Measurements from ENCODE around the gene TIGAR.

The TIGAR gene, protein sequence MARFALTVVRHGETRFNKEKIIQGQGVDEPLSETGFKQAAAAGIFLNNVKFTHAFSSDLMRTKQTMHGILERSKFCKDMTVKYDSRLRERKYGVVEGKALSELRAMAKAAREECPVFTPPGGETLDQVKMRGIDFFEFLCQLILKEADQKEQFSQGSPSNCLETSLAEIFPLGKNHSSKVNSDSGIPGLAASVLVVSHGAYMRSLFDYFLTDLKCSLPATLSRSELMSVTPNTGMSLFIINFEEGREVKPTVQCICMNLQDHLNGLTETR

DNA sequence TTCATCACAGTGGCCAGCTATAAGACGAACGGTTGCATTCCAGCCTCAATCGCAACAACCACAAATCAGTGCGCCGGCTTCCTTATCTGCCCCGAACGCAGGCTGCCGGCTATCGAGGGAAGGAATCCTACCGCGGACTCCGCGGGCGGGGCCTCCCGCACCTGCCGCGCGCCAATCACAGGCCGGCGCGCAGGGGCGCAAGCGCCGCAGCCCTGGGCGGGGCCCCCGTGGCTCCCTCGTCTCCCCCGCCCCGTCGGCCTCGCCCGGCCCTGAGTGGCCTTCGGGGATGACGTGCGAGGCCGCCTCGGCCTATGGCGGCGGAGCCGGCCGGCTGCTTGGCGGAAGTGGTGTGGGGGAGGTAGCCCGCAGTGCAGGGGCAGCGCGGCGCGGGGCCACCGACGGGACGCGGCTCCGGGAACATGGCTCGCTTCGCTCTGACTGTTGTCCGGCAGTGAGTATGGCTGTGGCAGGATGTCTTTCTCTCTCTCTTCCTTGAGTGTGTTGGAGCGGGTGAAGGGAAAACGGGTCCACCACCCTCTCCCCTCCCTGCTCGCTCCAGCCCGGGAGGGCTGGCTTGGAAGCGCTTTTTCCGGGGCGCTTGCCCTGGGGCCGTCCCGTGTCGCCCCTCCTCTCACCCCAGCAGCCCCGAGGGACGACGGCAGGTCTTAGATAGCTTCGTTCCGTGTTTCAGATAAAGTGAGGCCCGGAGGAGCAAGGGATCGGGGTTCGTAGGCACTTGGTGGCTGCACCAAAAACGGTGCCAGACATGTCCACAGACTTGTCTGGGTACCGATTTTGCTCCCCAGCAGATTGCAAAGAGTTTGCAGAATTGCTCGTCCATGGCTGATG lies at the start of gene TIGAR:
Gene TIGAR, plus strand, starts transcription at position 361 of the 849 bp plus-strand sequence. Its CDS starts 59 bp downstream, at position 420.
- DNase-seq: peak; percentile 96

DNA sequence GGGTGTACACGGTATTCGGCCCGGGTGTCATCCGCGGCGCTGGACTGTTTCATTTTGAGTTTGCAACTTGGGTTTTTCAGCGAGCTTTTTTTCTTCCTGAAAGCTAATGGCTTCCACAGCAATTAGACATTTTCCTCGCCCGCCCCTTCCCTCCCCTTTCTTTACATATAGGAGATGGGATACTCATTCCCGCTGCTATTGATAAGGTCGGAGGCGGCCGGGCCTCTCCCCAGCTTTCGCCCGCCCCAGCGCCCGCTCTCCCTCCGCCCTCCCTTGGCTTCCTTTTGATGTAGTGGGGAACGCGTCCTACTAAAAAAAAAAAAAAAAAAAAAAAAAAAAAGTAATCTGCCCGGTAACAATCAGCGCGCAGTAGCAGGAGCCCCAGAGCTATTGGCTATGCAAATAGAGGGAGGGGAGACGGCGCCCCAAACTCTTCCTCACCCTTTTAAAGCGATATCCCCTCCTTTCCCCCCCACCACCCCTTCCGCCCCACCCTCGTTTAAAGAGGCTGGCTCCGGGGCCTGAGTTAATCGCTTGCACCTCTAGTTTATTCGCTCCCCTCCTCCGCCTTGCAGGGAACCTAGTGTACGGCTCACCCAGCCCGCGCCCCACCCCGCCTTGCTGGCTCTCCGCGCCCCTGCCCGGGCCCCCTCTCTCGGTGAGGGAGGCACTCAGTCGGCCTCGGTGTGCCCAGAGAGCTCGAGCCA lies 49.1 kb upstream of the TIGAR start:
- DNase-seq: peak; percentile 50

DNA sequence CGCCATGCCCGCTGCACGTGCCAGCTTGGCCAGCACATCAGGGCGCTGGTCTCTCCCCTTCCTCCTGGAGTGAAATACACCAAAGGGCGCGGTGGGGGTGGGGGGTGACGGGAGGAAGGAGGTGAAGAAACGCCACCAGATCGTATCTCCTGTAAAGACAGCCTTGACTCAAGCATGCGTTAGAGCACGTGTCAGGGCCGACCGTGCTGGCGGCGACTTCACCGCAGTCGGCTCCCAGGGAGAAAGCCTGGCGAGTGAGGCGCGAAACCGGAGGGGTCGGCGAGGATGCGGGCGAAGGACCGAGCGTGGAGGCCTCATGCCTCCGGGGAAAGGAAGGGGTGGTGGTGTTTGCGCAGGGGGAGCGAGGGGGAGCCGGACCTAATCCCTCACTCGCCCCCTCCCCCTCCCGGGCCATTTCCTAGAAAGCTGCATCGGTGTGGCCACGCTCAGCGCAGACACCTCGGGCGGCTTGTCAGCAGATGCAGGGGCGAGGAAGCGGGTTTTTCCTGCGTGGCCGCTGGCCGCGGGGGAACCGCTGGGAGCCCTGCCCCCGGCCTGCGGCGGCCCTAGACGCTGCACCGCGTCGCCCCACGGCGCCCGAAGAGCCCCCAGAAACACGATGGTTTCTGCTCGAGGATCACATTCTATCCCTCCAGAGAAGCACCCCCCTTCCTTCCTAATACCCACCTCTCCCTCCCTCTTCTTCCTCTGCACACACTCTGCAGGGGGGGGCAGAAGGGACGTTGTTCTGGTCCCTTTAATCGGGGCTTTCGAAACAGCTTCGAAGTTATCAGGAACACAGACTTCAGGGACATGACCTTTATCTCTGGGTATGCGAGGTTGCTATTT lies 48.4 kb upstream of the TIGAR start:
- no peak for DNase-seq

DNA sequence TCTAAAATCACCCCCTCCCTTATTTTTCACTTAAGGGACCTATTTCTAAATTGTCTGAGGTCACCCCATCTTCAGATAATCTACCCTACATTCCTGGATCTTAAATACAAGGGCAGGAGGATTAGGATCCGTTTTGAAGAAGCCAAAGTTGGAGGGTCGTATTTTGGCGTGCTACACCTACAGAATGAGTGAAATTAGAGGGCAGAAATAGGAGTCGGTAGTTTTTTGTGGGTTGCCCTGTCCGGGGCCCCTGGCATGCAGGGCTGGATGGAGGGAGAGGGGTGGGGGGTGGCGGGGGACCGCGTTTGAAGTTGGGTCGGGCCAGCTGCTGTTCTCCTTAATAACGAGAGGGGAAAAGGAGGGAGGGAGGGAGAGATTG lies 47.8 kb upstream of the TIGAR start:
- no peak for DNase-seq

DNA sequence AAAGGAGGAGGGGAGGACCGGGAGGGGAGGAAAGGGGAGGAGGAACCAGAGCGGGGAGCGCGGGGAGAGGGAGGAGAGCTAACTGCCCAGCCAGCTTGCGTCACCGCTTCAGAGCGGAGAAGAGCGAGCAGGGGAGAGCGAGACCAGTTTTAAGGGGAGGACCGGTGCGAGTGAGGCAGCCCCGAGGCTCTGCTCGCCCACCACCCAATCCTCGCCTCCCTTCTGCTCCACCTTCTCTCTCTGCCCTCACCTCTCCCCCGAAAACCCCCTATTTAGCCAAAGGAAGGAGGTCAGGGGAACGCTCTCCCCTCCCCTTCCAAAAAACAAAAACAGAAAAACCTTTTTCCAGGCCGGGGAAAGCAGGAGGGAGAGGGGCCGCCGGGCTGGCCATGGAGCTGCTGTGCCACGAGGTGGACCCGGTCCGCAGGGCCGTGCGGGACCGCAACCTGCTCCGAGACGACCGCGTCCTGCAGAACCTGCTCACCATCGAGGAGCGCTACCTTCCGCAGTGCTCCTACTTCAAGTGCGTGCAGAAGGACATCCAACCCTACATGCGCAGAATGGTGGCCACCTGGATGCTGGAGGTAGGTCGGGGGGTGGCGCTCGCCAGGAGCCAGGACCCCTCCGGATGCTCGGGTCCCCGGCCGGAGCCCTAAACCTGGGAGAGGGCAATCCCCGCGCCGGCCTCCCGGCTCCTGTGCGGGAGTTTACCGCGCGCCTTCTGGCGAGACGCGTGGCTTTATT lies 47.2 kb upstream of the TIGAR start, which contains the start of gene CCND2:
Gene CCND2, plus strand, starts transcription at position 111 of the 744 bp plus-strand sequence. Its CDS starts 279 bp downstream, at position 390.
- DNase-seq: peak; percentile 70

DNA sequence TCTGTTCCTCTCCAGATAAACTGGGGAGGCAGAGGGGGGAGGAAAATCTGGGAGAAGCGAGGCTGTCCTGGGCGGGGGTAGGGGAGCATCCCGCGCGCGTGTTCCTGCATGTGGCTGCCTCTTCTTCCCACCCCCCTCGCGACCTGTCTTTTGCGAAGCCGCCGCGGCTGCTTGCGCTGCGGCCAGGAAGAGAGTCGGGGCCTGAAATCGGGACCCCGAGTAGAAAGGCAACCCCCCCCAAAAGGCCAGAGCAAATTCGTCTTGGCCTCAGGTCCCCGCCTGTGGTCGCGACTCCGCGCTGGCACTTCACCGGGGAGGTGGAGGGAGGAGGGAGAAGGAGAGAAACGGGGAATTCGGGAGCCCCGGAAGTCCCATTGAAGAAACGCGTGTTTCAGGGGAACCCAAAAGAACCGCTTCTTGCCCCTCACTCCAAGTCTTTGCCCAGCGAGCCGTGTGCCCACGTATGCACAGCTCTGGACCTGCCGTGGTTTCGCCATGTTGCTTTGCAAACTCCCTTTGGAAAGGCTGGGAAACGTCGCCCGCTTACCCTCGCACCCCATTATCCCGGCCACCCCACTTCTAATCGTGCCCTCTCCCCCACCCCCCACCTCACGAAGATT lies 46.5 kb upstream of the TIGAR start:
- no peak for DNase-seq

DNA sequence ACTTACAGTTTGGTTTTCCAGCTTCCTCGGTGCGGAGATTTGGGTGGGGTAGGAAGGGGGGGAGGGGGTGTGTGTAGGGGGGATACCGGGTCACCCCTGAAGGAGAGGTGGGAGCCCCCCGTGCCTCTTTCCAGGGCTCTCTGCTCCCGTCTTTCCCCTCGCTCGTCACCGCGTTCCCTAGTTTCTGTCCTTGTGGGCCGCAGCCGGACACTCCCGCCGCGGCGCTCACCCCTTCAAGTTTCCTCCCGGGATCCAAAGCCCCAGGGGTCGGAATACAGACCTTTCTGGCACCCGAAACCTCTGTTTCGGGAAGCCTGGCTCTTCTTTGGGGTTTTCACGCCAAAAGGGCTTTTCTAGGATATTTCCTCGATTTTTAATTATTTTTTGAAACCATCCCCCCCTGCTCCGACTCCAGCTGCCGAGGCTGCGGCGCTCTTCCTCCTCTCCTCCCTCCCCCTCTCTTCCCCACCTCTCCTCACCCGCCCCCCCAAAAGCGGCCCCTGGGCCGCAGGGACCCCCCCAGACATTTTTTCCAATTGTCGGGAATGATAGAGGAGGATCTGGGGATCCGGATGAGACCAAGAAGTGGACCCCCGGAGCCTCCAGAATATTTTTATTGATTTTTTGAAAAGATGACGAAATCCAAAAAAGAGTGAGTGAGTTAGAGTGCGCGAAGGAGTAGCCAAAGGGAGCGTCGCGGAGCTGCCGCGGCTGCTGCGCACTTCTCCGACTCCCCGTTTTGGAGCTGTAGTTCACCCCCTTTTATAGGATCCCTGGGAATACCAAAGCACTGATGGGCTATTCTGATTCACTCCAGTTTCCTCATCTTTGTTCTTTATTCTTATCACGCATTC lies 45.8 kb upstream of the TIGAR start:
- no peak for DNase-seq

DNA sequence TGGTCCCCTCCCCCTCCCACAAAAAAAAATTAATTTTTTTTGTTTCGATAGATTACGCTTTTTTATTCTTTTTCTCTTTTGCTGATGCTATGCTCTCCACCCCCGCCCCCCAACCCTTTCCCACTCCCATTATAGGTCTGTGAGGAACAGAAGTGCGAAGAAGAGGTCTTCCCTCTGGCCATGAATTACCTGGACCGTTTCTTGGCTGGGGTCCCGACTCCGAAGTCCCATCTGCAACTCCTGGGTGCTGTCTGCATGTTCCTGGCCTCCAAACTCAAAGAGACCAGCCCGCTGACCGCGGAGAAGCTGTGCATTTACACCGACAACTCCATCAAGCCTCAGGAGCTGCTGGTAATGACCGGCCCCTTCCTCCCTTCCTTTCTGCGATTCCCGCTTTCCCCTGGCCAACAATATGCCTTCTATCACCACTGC lies 45.1 kb upstream of the TIGAR start:
- no peak for DNase-seq

DNA sequence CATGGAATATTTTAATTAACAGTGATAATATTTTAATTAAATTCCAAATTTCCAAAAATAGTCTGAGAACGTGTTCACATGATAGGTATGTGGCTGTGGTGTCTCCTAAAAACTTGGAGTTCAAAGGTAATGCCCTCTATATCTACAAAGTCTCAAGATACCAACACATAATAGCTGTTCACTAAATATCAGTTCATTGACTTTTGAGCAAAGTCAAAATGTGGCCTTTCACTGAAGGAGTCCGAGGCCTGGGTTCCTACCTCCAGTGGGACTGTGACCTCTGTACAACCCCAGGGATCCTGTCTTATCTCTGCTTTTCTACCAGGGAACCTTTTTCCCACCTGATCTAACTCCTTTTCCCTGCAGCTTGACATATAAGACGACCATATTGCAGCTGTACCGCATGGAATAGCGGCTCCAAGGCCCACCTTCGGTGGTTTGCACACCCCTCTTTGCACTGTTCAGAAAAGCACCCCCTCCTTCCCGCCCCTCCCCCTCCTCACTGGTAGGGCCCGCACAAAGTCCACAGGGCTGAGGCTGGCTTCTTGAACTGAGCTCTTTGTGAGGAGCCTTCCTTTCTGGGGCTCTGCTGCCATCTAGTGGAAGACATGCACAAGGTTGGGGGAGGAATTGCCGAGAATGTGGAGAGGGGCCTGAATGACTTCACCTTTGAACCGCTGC lies 44.3 kb upstream of the TIGAR start:
- peak; percentile 69 for DNase-seq

DNA sequence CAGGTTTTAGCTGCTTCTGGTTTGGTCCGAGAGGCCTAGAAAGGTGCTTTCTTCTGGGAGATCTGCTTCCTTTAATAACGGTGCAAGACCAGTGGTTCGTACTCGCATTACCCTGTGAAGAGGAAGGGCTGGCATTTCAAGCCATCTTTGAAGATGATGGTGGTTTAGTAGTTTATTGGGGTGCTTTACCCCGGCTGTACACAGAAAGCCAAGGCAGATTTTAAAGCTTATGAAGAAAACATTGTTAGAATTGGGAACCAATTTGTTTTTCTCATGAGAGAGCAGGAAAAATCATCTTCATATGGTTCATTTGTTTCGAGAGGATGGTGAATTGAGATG lies 43.8 kb upstream of the TIGAR start:
- no peak for DNase-seq

DNA sequence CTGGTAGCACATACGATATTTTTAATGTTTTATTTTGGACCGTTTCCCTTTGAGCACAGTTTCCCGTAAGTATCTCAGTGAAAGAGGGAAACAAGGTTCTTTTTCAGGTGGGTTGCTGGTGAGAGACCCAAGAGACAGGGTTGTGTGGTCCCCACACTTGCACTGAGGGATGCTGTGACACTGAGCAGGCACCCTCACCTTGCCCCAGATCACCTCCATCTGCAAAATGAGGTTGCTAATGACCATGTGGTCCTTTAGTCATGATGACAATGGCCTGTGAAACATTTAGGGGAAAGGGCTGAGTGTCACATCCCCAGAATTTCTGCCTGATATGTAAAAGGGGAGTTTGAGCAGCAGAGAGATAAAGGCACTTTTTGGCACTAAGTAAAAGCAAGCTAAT lies 43.2 kb upstream of the TIGAR start:
- DNase-seq: no peak

DNA sequence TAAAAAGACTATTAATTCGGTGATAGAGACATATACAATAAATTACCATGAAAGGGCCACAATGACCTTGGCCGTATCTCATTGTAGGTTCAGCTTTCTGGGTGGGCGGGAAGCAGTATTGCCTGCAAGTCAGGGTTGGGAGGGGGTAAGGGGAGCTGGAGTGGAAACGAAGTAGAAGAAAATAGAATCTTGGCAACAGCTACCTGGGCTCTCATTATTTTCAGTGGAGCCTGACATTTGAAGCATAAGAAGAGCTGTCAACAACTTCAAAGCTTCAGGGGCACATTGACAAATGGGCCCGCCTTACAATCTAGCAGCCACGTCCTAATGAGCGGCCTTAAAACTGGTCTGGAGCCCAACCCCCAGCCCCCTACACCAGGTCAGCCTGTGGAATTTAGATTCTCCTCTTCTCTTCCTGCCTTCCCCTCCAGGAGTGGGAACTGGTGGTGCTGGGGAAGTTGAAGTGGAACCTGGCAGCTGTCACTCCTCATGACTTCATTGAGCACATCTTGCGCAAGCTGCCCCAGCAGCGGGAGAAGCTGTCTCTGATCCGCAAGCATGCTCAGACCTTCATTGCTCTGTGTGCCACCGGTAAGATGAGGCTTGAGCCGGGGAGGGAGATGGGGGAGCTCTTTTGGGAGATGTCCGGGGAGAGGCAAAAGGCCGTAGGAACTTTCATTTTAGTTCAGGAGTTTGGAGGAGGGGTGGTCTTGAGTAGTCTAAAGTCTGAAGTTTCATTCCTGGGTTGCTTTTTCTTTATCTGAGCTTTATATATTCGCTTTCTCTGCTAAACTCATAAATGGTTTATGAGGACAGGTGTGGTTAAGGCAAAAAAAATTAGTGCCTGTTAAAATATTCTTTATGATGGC lies 42.5 kb upstream of the TIGAR start:
- DNase-seq: no peak

DNA sequence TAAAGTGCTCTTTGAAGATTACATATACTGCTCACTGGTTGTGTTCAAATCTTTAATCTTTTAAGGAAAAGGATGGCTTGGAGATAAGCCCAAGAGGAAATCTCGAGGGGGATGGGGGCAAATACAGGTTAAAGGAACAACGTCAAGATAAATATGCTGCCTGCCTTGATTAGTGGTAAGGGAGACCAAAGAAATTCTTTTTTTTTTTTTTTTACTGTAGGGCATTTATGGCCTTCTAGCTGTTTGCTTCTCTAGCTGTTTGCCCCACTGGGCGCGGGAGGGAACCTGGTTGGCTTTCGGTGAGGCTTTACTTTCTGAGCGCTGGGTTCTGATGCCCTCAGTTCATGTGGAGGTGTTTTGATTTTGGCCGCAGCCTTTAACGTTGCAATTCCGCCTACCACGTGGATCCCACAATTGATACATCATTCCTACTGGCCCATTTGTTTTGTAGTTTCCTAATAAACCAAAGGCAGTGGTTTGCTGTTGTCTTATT lies 41.8 kb upstream of the TIGAR start:
- DNase-seq: no peak

DNA sequence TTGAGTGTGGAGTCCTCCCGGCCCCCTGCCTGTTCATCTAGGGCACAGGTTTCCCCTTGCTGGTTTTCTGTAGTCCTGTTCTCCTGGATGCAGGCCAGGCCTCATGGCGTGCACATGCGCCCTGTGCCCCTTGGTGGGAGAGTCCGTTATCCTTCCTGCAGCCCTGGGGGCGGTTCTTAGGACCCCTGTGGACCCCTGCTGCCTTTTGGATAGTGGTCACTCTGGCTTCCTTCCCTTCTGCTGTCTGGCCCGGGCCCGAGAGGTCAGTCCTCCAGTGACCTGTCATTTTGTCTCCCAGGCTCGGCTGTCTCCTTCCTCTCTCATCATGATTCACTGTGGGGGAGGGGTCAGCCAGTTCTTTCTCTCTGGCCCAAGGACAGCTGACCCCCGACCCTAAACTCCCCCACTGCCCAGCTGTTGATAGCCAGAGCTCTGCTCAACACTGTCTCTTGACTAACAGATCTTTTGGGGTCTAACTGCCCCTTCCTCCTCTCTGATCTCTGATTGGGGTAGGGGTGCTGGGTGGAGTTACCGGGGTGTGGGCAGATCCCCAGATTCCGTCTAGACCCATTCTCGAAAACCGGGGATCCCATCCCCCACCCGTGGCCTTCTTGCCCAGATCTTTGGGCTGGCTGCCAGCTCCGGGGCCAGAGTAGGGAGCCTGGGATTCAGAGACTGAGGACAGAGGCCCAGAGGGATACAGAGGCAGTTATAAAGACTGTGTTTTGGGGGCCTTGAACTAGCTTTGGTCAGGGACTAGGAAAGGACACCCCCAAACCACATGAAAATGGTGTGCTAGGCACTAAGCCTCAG lies 40.5 kb upstream of the TIGAR start:
- no peak for DNase-seq

DNA sequence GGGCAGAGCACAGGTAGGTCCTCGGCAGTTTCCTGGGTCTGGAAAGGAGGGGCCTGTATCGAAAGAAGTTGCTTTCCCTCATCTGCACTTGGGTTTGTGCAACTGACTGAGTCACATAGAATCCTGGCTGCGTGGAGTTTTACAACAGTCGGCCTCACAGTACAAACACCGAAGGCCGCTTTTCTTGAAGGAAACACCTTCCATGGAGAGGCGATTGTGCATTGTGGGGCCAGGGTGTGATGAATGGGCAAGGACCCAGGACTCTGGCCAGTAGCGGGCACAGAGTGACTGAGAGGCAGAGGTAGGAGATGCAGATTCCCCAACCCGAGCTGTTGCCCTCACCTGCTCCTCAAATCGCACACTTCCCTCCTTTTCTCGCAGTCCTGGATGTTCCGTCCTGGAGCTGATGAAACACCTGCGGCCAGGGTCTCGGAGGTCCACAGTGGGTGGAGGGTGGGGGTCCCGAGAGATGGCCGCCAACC lies 39.8 kb upstream of the TIGAR start:
- no peak for DNase-seq

DNA sequence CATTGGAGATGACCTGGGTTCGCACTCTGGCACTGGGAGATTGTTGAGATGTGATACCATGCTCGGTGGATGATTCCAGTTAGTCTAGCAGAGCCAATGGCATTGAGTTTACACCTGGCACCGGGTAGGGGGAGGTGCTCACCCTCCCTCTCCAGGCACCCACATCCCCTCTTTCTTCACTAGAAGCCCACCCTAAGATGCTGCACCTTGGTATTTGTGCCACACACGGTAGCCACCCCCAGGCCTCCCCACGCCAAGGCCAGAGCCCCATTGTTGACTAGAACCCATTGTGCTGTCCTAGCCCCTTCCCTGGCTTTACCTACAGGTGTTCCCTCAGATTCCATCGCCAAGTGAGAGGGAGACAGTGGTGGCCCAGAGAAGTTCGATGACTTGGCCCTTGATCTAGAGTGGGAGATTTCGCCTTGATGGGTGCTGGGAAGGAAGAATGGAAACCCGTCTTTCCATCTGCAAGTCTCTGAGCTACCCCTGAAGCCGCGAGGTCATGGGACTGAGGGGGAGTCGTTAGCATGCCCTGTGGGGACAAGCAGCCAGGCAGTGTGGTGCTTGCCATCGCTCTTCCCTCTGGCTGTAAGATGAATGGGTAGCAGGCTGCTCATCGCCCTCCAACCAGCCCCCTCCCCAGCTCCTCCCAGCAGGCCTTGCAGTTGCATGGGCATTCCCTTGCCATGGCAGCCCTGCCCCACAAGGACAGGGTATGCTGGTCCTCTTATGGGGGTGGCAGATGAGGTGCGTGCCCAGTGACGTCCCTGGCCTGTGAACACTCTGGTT lies 38.7 kb upstream of the TIGAR start:
- no peak for DNase-seq
